Right atrium auricular region (tissue), 2 donors: ENCODE results near the gene GRIN3A. TPM values are rescaled to one million over a fixed set of nuclear protein-coding genes. Genes with fewer than 3 reads are reported as not detected.

Source experiments
- DNase-seq: peaks from one replicate; pipeline ENCODE4 v3.0.0-alpha.2; 2019; ENCODE audit warnings: low spot score
- H3K27ac ChIP-seq, 2 donors: fragments of 200-600 bp; sonication (generic); 1 replicate in 1 of 2; 2 replicates in 1 of 2; pipeline ENCODE4 v1.5.1; 2016 to 2019
- H3K27me3 ChIP-seq, 2 donors: fragments of 200-600 bp; sonication (generic); one replicate each; pipeline versions ENCODE4 v1.5.1 to v1.6.0; 2017 to 2019
- H3K36me3 ChIP-seq: fragments of 200-600 bp; sonication (generic); one replicate; pipeline ENCODE4 v1.5.1; 2016
- H3K4me1 ChIP-seq, 2 donors: fragments of 200-600 bp; sonication (generic); one replicate each; pipeline versions ENCODE4 v1.5.1 to v1.6.0; 2017 to 2019
- H3K4me3 ChIP-seq, 2 donors: fragments of 200-600 bp; sonication (generic); 1 replicate in 1 of 2; 2 replicates in 1 of 2; pipeline ENCODE4 v1.5.1; 2017 to 2019; ENCODE audit warnings: mild to moderate bottlenecking in 1 of 2, moderate library complexity in 1 of 2
- H3K9me3 ChIP-seq, 2 donors: fragments of 200-600 bp; sonication (generic); one replicate each; pipeline ENCODE4 v1.5.1; 2019
- CTCF ChIP-seq, 2 donors: fragments of 200-600 bp; sonication (generic); IDR thresholded peaks; one replicate each; pipeline ENCODE4 v1.5.1; 2019; ENCODE audit warnings: antibody characterized with exemption in 2 of 2
- total RNA-seq, 2 donors: library from RNA; depleted of rRNA; stranded (reverse); fragments of >200 nt; gene quantifications; one replicate each; pipeline ENCODE4 v1.1.0, GENCODE V29; 2016

The GRIN3A gene
- total RNA-seq: under 1 TPM in 1 of 2 donors, not detected in 1; 0.44 TPM

- Histone ChIP-seq H3K27ac (no peak within 1 kb of the TSS), H3K36me3 (no peaks in the 10 kb centered on the region), H3K27me3 (peaks cover 10 to 25% of the 10 kb centered on the region in 2 donors), H3K4me3 (peak within 1 kb of the TSS; percentile 18 to 46), H3K4me1 (peaks cover 0 to 17% of the 10 kb centered on the region in 2 donors), H3K9me3 (no peaks in the 10 kb centered on the region)
- TF ChIP-seq CTCF (IDR thresholded peaks at IDR 0.05): no peak
- no peak for DNase-seq
Observed at GRCh38 chr9:101738566-101739183, at the start of gene GRIN3A. TSS of gene GRIN3A (minus strand) at chr9:101738647. CDS start at chr9:101737979, 668 bp downstream.

GRCh38 chr9:101787891-101788290 is 49.4 kb upstream of the GRIN3A start:
- no peak for TF ChIP-seq CTCF (IDR thresholded peaks at IDR 0.05)
- Histone ChIP-seq H3K27me3 (no peaks in the 10 kb centered on the region), H3K4me1 (no peaks in the 10 kb centered on the region), H3K27ac (no peak overlapping the region), H3K9me3 (no peaks in the 10 kb centered on the region), H3K4me3 (no peak overlapping the region), H3K36me3 (no peaks in the 10 kb centered on the region)
- DNase-seq: no peak

GRCh38 chr9:101778332-101778731 is 39.9 kb upstream of the GRIN3A start:
- no peaks in the 10 kb centered on the region for H3K4me1 ChIP-seq
- H3K4me3 ChIP-seq: no peak overlapping the region
- no peak for DNase-seq
- H3K27ac ChIP-seq: no peak overlapping the region
- no peaks in the 10 kb centered on the region for H3K36me3 ChIP-seq
- H3K9me3 ChIP-seq: no peaks in the 10 kb centered on the region
- no peaks in the 10 kb centered on the region for H3K27me3 ChIP-seq
- TF ChIP-seq CTCF (IDR thresholded peaks at IDR 0.05): no peak

- no peak for TF ChIP-seq CTCF (IDR thresholded peaks at IDR 0.05)
Observed at GRCh38 chr9:101764472-101764871, 26.0 kb upstream of the GRIN3A start.

GRCh38 chr9:101758304-101758930 is 20.0 kb upstream of the GRIN3A start:
- no peak for DNase-seq
- Histone ChIP-seq H3K27ac (no peak overlapping the region), H3K4me1 (no peaks in the 10 kb centered on the region), H3K4me3 (no peak overlapping the region), H3K36me3 (no peaks in the 10 kb centered on the region), H3K9me3 (no peaks in the 10 kb centered on the region), H3K27me3 (no peaks in the 10 kb centered on the region)
- TF ChIP-seq CTCF (IDR thresholded peaks at IDR 0.05): no peak

More at GRCh38 chr9:101764472-101764871, 26.0 kb upstream of the GRIN3A start:
- Histone ChIP-seq H3K4me1 (no peaks in the 10 kb centered on the region), H3K36me3 (no peaks in the 10 kb centered on the region), H3K27ac (no peak overlapping the region), H3K4me3 (no peak overlapping the region), H3K27me3 (no peaks in the 10 kb centered on the region), H3K9me3 (no peaks in the 10 kb centered on the region)
- DNase-seq: no peak
